Astrocyte of the cerebellum (primary cell): ENCODE data around the gene HBP1.

Experiments
- DNase-seq: peaks from one replicate; pipeline ENCODE4 v3.0.0-alpha.2; 2011; ENCODE audit warnings: low read depth
- H3K4me3 ChIP-seq: 2 replicates; pipeline ENCODE4 v1.5.1; 2011; ENCODE audit warnings: mild to moderate bottlenecking, low read depth, low read length, moderate library complexity
- CTCF ChIP-seq: IDR thresholded peaks from 2 replicates; pipeline ENCODE4 v1.5.1; 2012; ENCODE audit warnings: low read length, low read depth, moderate library complexity, mild to moderate bottlenecking; ENCODE audit errors: missing control alignments
- in situ Hi-C: cut with HindIII; loops from 2 replicates; pipeline ENCODE4 v1.10.0; 2017; ENCODE audit warnings: low sequenced_read_pairs

HBP1 gene

GRCh38 chr7:107164092-107164491, 4.7 kb upstream of the HBP1 start:
- no peak for TF ChIP-seq CTCF
- in situ Hi-C loops: no loop called here
- no peak for DNase-seq
- H3K4me3 ChIP-seq: no peak overlapping the region

GRCh38 chr7:107165341-107165740, 3.5 kb upstream of the HBP1 start:
- no peak overlapping the region for H3K4me3 ChIP-seq
- TF ChIP-seq CTCF: no peak
- DNase-seq: no peak
- in situ Hi-C loops: no loop called here

- in situ Hi-C loops: no loop called here
- no peak for DNase-seq
- TF ChIP-seq CTCF: no peak
- H3K4me3 ChIP-seq: peak overlapping the region; percentile 40
Measured at GRCh38 chr7:107166736-107167426, 1.9 kb upstream of the HBP1 start.

GRCh38 chr7:107167483-107168232, 1.1 kb upstream of the HBP1 start:
- in situ Hi-C loops: no loop called here
- DNase-seq: peak; percentile 79
- H3K4me3 ChIP-seq: peak overlapping the region; percentile 40
- TF ChIP-seq CTCF: peak; percentile 48

- DNase-seq: peak; percentile 96
- TF ChIP-seq CTCF: no peak
- peak overlapping the region; percentile 74 for H3K4me3 ChIP-seq
- in situ Hi-C loops: no loop called here
Measured at GRCh38 chr7:107169120-107170050, 582 bp downstream of the HBP1 start.
